ENCODE results near the gene BDNF. TPM values are rescaled to one million over a fixed set of nuclear protein-coding genes. Genes with fewer than 3 reads are reported as not detected.

Gene BDNF
- total and polyA plus RNA-seq, 2 of the 8 experiments (the other 6 are each of a cell fraction or from before 2014, with no cell fraction given): 2.4 to 5.4 TPM

GRCh38 chr11:27646051-27646818, 54.0 kb downstream of the BDNF start:
- 0 out of 2 replicates have a peak overlapping the region, but pooled peaks have one; percentile 20 for H2BK15ac ChIP-seq (ENCODE audit: low read length)
- no peak overlapping the region for H2AK5ac ChIP-seq (ENCODE audit: low read depth, low read length)
- no peak overlapping the region for H2BK20ac ChIP-seq (ENCODE audit: low read length)
- H3K18ac ChIP-seq (ENCODE audit: extremely low read depth, low read length): no peak overlapping the region
- no peaks in the 10 kb centered on the region for H3K23me2 ChIP-seq (ENCODE audit: low read depth, low read length)
- H3K36me3 ChIP-seq (ENCODE audit: control insufficient read depth in 2 of 4, insufficient read depth in 4 of 4, low read length in 3 of 4): no peaks in the 10 kb centered on the region
- POLR2A ChIA-PET (ENCODE audit: partially characterized antibody): interaction anchor here (0.6 to 13.4 kb wide), 4 partner anchors 11 to 42 kb away, joined by 3 to 189 read pairs (median 8); no protein-coding TSS in a partner anchor
- H2BK5ac ChIP-seq (ENCODE audit: low read depth, low read length): no peak overlapping the region
- H3K9ac ChIP-seq (replicated peaks in 1 of 4; ENCODE audit: extremely low read depth in 1 of 4, low read depth in 3 of 4, low read length in 3 of 4): no peak overlapping the region
- H4K20me1 ChIP-seq (replicated peaks in 1 of 2; ENCODE audit: control insufficient read depth in 1 of 2, insufficient read depth in 2 of 2, low read length in 2 of 2): no peaks in the 10 kb centered on the region
- FAIRE-seq: no peak
- H3K4me1 ChIP-seq (replicated peaks in 1 of 4; ENCODE audit: control insufficient read depth in 3 of 4, insufficient read depth in 4 of 4, low read length in 3 of 4): peaks cover 2 to 13% (median 3%) of the 10 kb centered on the region in 4 experiments; a peak in 4 of 7 replicates
- no peak overlapping the region for H3K4ac ChIP-seq (replicated peaks; ENCODE audit: insufficient read length, low read depth, low read length)
- no peaks in the 10 kb centered on the region for H3K9me3 ChIP-seq (ENCODE audit: insufficient read depth in 2 of 2, low read depth in 1 of 2, low read length in 1 of 2)
- no peak overlapping the region; the same call in 1 of the 2 replicates for H2BK12ac ChIP-seq (ENCODE audit: low read depth, low read length)
- no peak overlapping the region for H3K4me2 ChIP-seq (ENCODE audit: insufficient read depth in 1 of 2, low read depth in 2 of 2, low read length in 2 of 2)
- no peak for DNase-seq (ENCODE audit: low read depth in 1 of 2, low spot score in 2 of 2)
- CTCF ChIA-PET (ENCODE audit: partially characterized antibody): interaction anchor here (0.8 to 1.0 kb wide), 4 partner anchors 11 to 148 kb away, joined by 3 read pairs; no protein-coding TSS in a partner anchor
- no peaks in the 10 kb centered on the region for H3K79me1 ChIP-seq (ENCODE audit: low read depth, low read length)
- H4K8ac ChIP-seq (ENCODE audit: extremely low read depth, insufficient read depth, low read length): no peak overlapping the region
- peak overlapping the region; percentile 34 for H4K91ac ChIP-seq (replicated peaks; ENCODE audit: insufficient read length, low read length)
- no peak overlapping the region for H3K56ac ChIP-seq (replicated peaks; ENCODE audit: insufficient read length, low read depth, low read length)
- H3K14ac ChIP-seq (ENCODE audit: insufficient read length): no peak overlapping the region
- no peak overlapping the region for H3K23ac ChIP-seq (ENCODE audit: insufficient read length)
- H3K27me3 ChIP-seq (replicated peaks in 1 of 4; ENCODE audit: control insufficient read depth in 3 of 4, extremely low read depth in 1 of 4, insufficient read depth in 3 of 4, low read length in 3 of 4): no peaks in the 10 kb centered on the region; a peak in 1 of 7 replicates
- H3K79me2 ChIP-seq (ENCODE audit: control insufficient read depth in 1 of 2, insufficient read depth in 2 of 2, low read length in 2 of 2): no peaks in the 10 kb centered on the region
- no peak overlapping the region for H3K27ac ChIP-seq (ENCODE audit: low read depth, low read length)
- H2BK120ac ChIP-seq (replicated peaks; ENCODE audit: low read depth, low read length): no peak overlapping the region
- WGBS, 2 experiments (ENCODE audit: extremely low coverage in 1 of 2, insufficient coverage in 1 of 2, insufficient read length in 1 of 2, insufficient replicate concordance in 2 of 2, low coverage in 1 of 2, low lambda C conversion rate in 2 of 2, missing lambda C conversion rate in 1 of 2): 90% methylated on average over 9 of the region's 9 CpGs; no CpG with 5 or more reads in 1 of the 2 experiments
- H3K4me3 ChIP-seq (ENCODE audit: extremely low read depth in 1 of 4, insufficient read depth in 2 of 4, low read depth in 3 of 4, low read length in 4 of 4): no peak overlapping the region
- no peak overlapping the region for H2AFZ ChIP-seq (ENCODE audit: low read length)
- H4K5ac ChIP-seq (ENCODE audit: insufficient read length, low read depth, low read length): no peak overlapping the region
- no peak for TF ChIP-seq RBBP5 (IDR thresholded peaks at IDR 0.05; ENCODE audit: borderline replicate concordance, low read depth, low read length)
- no peak for TF ChIP-seq TEAD4 (IDR thresholded peaks at IDR 0.05; ENCODE audit: low read depth, low read length)
- no peak for TF ChIP-seq E2F6 (IDR thresholded peaks at IDR 0.05)
- TF ChIP-seq CTBP2 (IDR thresholded peaks at IDR 0.05; ENCODE audit: borderline replicate concordance, insufficient read depth, insufficient read length, low read length): no peak
- no peak for TF ChIP-seq HDAC2 (IDR thresholded peaks at IDR 0.05; ENCODE audit: borderline replicate concordance in 1 of 2, low read depth in 2 of 2, low read length in 2 of 2)
- no peak for TF ChIP-seq HDAC6 (IDR thresholded peaks at IDR 0.05; ENCODE audit: low read depth, low read length)
- TF ChIP-seq TAF7 (optimal IDR thresholded peaks at IDR 0.05; ENCODE audit: borderline replicate concordance, low read depth, low read length): no peak
